NOMO-1 treated with dmso at 0.1 percent for 144 hours (cell line): ENCODE measurements around the gene SUPT3H.

Source experiments
- DNase-seq: peaks from one replicate; lab custom pipeline; 2025; ENCODE audit not compliant: unreplicated experiment; lab: John Stamatoyannopoulos, UW

Gene SUPT3H

DNA sequence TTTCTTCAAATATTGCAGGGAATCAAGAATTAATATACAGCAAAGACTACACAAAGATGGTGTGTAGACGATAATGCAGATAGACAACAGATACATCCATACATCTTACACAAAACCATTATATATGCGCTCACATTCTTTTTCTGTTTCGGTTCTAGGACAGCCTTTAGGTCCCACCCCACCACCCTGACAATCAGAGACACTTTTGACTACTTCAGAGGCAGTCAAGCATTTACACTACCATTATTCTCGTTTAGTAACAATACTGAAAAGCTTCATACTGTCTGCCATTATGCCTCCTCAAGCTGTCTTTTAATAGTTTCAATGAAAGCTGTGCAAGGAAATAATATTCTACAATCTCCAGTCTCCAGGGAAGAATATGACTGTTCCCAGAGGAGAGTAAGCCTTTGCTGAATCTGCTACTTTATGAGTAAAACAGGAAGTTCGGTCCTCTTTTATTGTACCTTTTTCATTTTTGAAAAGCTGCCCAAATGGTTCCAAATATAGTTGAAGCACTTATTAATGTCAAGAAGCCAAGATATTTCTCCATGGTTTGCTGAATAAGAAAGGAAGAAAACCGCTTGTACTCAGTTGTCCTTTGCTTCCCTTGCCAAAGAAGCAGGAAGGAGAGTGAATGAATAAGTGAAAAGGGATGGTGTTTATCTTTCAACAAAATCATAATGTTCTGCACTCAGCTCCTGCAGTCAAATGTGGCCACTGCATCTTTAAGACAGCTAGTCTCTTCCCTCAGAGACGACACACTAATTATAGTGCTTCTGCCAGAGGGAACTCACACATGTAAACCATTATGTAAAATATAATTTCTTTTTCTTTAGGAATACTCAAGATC is 521.9 kb downstream of the SUPT3H start:
- no peak for DNase-seq

DNA sequence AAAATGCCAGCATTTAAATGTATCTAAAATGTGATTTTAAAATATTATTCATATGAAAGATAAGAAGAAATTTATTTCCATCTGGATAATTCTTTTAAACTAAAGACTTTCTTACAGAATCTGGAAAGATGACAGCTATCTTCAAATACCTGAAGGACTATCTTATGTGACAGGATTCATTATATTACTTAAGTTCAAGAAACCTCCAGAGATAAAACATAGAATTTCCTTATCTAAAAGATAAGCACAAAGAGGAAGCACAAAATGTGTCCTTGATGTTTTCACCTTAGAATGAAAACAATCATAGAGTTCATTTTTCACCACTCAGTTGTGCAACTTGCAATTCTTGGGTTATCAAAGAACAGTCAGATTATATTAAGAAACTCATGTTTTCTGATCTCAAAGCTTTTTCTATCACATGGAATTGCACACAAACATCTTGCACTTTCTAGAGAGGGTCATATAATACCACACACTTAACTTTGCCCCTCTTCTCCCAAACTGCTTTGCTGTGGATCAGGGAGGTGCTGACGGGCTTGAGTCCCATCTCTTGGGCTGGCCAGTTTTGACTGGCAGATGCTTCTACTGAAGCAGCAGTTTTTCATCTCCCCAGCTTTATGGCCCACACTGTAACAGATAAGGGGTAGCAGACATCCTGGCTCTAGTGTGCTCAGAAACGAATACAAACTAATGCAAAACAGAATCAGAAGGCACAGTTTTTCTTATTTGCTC is 522.9 kb downstream of the SUPT3H start:
- DNase-seq: no peak

DNA sequence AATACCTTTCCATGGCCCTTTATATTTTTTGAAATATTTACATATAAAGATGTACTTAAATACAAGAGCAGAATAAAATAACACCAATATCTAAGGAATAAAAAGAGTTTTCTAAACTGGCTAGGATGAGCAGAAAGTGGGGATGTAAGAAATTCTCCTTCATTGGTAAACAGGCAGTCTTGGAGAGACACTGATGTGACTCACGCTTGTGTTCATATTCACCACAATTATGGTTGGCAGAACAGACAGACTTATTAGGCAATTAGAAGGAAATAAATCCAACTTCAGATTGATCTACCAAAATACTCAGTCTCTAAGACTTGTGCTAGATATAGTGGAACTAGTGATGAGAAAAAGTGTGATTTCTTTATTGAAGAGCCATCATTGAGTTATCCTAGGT is 526.6 kb downstream of the SUPT3H start:
- DNase-seq: no peak

DNA sequence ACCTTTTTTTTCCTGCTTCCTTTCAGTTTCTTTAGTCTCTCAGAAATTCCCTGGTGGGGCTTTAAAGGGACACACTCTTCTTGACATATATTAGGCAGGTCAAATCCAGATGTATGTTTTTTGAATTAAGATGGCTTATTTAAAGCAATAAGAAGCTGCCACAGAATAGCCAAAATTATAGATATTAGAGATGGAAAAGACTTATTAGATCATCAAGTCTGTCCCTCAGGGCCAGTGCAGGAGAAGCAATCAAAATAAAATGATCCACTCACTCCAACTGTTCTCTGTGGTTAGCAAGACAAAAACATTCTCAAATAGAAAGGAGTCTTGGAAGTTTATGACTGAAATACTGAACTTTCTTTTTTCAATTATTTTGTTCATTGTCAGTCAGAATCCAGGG is 527.4 kb downstream of the SUPT3H start:
- DNase-seq: no peak

DNA sequence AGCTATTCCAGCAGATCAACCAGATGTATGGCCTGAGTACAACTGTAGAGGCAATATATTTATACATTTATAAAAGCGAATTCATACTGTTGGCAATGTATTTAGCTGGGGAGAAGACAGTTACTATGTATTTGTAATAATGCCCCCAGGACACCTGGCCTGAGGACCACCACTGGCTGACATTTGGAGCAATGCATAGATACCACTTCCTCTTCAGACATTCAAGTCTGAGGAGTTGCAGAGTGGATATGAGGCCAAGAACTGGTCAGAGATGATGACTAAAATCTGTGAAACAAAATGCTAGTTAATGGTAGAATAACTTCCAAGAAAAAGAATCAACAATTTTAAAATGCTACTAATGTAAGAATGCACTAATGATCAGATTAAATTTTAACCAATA is 527.9 kb downstream of the SUPT3H start:
- no peak for DNase-seq

DNA sequence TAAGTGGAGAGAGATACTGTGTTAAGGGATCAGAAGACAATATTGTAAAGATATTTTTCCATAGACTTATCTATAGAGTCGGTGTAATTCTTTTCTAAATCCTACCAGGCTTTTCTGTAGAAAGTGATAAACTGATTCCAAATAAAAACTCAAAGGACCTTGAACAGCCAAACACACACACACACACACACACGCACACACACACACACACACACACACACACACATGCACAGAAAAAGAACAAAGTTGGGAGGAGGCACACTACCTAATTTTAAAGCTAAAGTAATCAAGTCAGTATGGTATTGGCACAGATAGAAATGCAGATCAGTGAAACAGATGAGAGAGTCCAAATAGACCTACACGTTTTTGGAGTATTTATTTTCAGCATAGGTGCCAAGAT is 534.0 kb downstream of the SUPT3H start:
- DNase-seq: no peak

DNA sequence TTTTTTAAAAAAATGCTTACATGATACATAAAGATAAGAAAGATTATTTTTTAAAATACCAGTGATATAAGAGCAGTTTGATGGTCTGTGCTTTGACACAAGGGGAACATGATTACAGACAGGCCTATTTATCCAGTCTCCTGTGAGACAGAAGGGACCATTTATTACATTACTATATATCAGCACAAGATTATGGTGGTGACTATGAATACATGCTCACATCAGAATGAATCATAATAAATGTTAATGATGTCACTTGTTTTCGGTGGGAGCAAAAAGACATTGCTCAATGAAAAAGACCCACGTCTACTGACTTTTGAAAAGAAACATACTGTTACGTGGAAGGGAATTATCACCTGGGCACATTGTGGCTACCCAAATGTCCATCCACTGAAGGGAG is 535.1 kb downstream of the SUPT3H start:
- DNase-seq: no peak

DNA sequence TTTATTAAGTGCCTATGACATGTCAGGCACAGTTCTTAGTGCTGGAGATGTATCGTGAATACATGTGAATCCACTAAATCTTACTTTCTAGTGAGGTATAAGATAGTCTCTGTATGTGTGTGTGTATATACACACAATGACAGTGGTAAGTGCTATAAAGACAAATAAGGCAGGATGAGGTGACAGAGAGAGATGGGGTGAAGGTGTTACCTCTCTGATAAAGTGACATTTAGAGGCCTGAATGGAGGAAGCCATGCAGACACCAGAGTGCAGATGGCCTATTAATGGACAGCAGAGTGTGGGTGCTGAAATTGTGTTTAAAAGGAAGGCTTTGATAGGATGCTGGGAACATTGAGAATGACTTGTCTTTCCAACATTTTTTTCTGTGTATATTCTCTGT is 535.9 kb downstream of the SUPT3H start:
- no peak for DNase-seq

DNA sequence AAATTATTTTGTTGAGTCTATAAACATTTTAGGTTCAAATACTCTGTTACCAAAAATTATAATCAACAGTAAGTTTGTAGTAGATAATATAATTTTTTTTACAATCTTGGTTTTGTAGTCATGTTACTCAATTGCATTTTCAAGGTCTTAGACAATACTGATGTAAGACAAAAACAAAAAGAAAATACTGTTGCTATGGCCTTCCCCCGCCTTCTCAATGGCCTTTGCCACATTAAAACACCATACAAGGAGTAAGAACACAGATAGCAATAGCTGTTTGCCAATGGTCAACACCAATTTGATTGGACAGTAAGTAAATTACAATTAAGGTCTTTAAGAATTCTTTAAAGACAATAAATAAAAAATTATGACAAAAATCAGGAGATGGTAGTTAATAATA is 540.0 kb downstream of the SUPT3H start:
- DNase-seq: no peak

DNA sequence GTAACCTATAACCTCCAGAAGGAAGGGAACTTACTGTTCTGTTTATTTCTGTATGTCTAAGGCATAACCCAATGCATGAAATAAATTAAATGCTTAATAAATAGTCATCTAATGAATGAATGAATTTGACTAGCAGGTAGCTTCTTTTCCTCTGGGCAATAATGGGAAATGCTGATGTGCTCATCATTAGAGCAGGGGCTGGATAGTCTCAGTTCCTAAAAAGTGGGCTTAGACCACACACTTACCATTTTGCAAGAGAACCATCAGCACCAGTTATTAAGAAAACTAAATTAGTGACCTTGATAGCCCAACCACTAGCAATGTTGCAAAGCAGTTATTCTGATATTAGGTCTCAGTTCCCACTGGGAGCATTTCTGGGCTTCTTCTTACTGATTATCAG is 540.5 kb downstream of the SUPT3H start:
- no peak for DNase-seq

DNA sequence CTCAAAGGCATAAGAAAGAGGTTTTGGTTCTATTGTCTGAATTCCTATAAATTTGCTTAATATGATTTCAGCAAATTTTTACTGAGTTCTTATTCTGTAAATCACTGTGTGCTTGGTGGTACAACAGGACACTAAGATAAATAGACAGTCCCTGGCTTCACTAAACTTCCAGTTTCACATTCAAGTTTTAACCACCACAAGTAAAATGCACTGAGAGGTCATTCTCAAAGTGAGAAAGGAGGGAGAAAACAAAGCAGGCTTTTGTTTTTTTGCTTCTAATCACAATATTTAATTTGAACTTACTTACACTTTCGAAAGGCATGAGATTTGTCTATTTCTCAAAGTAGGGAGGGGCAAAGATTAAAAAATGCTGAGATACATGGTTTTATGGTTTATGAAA is 544.5 kb downstream of the SUPT3H start:
- no peak for DNase-seq

DNA sequence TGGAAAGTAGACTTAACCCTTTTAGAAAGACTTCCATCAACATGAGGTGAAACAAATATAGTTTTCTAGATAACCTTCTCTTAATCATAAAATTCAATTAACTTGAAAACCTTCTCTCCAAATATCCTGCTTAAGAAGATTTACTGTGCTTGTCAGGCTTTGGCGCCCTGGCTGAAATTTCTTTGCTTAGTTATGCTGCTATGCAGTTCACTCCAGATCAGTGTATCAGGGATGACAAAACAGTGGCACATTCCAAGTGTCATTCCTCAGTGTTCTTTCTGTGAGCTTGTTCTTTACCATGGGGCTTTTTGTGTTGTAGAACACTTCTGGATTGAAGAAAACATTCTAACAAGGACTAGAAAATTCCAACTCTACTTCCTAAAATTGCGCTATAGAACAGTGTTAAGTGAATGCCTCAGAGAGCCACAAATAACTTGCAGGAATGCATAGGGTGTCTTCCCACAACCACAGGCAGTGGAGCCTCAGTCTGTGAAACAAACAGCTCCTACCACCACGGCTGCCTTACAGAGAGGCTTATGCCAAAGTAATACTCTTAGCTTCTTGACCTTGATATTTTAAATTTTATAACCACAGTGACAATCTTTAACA is 546.6 kb downstream of the SUPT3H start:
- no peak for DNase-seq

DNA sequence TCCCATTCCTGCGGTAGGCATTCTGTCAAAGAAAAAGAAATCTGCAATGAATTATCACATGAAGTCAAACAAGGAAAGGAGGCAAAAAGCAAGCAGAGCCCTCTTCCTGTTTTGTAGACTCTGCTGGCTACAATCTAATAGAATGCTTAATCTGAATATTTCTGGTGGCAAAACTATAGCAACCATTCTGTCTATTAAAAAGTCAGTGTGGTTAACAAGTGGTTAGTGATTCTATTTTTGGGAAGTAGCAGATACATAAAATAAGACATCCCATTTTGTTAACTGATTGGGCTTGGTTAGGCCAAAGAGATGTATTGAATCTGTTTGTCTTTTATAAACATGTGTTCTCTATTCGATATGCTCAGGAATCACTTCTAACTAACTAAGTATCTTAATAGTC is 547.9 kb downstream of the SUPT3H start:
- DNase-seq: peak; percentile 14

DNA sequence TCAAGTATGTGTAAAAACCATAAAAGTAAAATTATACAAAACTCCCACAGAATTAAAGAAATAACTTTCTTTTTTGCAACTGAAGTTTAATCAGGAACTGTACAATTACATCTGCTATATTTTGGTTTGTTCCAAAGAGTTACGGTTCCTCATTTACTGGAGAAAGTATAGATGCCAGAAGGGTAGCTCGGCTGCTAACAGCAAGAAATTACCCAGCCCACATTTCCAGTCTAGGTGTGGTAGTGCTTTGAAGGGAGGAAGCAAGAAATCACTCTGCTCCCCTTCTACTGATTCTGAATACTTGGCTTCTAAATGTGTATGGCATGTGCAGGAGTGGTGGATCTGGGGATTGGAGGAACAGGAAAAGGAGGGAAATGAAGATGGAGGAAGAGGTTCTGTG is 549.0 kb downstream of the SUPT3H start:
- DNase-seq: peak; percentile 32

DNA sequence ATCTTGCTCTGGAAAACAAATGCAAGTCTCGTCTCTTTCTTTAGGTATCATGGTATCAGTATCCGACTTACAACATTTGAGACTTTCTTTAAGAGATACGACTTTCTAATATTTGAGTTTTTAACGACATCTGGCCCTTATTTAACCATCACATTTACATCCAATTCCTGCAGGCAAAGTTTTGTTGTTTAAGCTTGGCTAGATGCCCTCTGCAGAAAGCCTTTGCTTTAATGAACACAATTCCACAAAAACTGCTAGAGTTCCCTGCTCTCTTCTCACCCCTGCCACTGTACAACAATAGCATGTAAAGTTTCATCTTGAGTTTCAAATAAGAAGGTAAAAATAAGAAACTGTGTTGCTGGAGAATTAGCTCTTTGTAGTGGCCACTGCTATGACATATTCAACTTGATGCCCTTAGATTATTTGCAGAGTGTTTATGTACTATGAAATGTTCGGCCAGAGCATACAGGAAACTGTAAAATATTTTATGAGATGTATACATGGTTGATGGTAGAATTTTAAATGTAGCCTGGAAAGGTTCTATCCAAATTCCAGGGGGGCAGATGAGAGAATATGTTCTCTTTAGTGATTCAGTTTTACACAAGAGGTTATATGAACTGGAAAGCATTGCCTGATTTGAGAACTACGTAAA is 551.6 kb downstream of the SUPT3H start:
- DNase-seq: no peak

DNA sequence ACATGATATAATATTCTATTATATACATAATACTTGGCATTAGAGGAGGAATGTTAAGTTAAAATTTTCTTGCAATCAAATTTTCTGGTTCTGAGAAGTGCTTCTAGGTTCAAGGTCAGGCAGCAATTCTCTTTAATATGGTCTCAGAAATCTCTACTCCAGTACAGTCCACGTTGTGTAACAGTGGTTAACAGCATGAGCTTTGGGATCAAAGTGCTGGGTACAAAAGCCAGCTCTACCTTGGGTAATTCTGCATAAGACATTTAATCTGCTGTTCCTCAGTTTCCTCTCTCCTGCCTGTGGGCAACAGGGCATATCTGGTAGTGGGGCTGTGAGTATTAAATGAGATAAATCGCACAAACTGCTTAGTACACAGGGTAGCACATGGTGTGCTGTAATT is 552.5 kb downstream of the SUPT3H start:
- DNase-seq: no peak

DNA sequence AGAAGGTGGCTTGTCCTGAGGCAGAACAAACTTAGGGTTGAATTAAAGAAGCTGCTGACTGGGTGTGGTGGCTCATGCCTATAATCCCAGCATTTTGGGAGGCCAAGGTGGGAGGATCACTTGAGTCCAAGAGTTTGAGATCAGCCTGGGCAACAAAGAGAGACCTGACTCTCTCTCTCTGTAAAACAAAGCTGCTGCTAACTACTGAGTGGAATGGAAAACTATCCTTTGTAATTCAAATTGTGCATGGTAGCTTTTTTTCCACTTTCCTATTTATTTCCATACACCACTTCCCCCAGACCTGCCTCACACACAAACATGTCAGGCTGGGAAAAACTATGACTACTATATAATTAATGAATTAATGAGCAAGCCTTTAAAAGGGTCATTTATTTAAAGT is 553.2 kb downstream of the SUPT3H start:
- DNase-seq: no peak

DNA sequence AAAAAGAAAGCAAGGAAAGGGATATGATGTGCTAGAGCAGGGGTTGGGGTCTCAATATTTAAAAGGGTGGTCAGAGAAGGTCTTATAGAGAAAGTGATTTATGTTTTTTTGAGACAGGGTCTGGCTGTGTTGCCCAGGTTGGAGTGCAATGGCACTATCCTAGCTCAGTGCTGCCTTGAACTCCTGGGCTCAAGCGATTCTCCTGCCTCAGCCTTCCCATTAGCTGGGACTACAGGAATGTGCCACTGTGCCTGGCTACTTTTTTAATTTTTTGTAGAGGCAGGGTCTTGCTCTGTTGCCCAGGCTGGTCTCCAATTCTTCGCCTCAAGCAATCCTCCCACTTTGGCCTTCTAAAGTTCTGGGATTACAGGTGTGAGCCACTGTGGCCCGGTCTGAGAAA is 557.0 kb downstream of the SUPT3H start:
- DNase-seq: no peak

DNA sequence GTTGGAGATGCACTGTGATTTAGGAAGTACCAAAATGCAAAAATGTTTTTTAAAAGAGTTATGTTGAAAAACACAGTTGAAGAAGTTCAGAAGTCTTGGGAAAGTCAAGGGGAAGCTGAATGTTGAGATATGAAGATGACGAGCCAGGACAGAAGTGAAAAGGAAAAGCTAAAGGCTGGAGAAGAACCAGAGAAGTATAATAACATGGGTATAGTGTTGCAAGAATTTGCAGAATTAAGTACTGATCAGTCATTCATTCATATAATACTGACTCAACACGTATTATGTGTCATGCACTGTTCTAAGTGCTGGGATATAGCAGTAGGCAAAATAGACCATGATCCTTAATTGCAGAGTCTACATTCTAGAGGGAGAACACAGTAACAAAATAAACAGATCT is 557.4 kb downstream of the SUPT3H start:
- DNase-seq: no peak

DNA sequence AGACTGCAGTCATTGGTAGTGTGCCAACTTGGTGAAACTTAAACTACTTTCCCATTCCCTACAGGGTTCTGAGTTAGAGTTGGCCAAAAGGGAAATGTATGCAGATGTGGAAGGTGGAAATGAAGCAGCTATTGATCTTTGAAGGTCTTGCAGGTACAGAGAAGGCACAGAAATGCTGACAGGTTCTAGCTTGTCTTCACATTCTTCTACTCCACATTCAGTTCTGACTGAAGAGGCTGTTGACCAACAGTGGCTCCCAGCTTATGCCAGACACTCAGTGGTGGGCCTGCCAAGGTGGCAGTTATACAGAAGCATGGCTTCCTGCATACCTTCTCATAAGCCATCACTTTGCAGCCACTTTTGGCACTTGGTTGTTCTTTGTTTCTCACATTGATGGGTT is 566.3 kb downstream of the SUPT3H start:
- DNase-seq: no peak

DNA sequence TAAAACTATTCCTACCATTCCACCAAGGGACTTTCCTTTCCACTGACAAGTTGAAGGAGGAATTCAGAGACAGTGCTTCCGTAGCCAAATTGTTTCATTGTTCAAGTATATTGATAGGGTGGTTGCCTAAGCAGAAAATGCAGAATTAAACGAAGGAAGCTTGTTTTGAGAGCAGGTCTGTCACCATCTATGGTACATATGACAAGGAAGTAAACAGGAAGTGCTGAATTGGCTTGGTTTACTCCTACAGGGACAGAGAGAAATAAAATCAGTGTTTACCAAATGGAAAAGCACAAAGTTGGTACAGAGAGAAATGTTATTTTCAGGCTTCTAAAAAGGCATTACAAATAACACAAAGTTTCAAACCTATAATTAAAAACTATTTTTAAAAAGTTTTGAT is 568.5 kb downstream of the SUPT3H start:
- no peak for DNase-seq

DNA sequence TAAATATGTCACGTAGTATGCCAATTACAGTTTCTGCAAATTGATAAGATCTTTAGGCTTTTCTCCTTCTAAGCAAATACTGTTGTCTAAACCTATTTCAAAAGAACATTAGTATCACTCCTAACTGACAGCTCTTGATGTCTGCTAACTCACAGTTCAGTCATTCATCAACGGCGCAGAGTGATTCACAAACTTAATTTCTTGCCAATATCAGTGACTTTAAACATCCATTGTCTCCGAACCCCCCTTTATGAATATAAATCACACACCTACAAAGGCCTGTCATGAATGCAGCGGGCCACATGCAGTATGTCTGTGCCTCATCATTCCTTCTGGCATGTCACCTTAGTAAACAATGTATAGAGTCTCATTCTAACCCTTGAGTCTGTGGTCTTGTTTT is 569.6 kb downstream of the SUPT3H start:
- no peak for DNase-seq
